ENCODE data around the gene RHOU.
"Not testable (repeated sequence)": the region's sequence is repeated elsewhere in the genome, so short reads cannot be mapped to it uniquely, and the experiment has no call there.

Gene RHOU

GRCh38 chr1:228765168-228765946, 30.1 kb downstream of the RHOU start:
- no peak for DNase-seq

GRCh38 chr1:228766788-228767187, 31.5 kb downstream of the RHOU start:
- DNase-seq = no peak

- DNase-seq = no peak
Observed at GRCh38 chr1:228767636-228768354, 32.5 kb downstream of the RHOU start.

GRCh38 chr1:228768355-228769000, 33.2 kb downstream of the RHOU start:
- no peak for DNase-seq

GRCh38 chr1:228770779-228771223, 35.5 kb downstream of the RHOU start:
- DNase-seq = no peak

- no peak for DNase-seq
Observed at GRCh38 chr1:228772516-228773212, 37.4 kb downstream of the RHOU start.

GRCh38 chr1:228775946-228776345, 40.7 kb downstream of the RHOU start:
- not testable (repeated sequence) for DNase-seq

- peak; percentile 29 for DNase-seq
Observed at GRCh38 chr1:228776449-228776848, 41.2 kb downstream of the RHOU start.

- DNase-seq = no peak
Observed at GRCh38 chr1:228777236-228777635, 42.0 kb downstream of the RHOU start.

- peak; percentile 92 for DNase-seq
Observed at GRCh38 chr1:228778026-228778425, 42.7 kb downstream of the RHOU start.

GRCh38 chr1:228778466-228778865, 43.2 kb downstream of the RHOU start:
- peak; percentile 48 for DNase-seq

- DNase-seq = peak; percentile 97
Observed at GRCh38 chr1:228778961-228779360, 43.7 kb downstream of the RHOU start.

- no peak for DNase-seq
Observed at GRCh38 chr1:228781161-228781808, 46.0 kb downstream of the RHOU start.

GRCh38 chr1:228781809-228782661, 46.8 kb downstream of the RHOU start:
- DNase-seq = no peak

- DNase-seq = peak; percentile 17
Observed at GRCh38 chr1:228782662-228783417, 47.6 kb downstream of the RHOU start.

- no peak for DNase-seq
Observed at GRCh38 chr1:228783418-228784040, 48.2 kb downstream of the RHOU start.

GRCh38 chr1:228784181-228784580, 48.9 kb downstream of the RHOU start:
- no peak for DNase-seq

- DNase-seq = peak; percentile 64
Observed at GRCh38 chr1:228785366-228786330, 50.4 kb downstream of the RHOU start.
